ENCODE results near the gene P2RX1.

GRCh38 chr17:3887804-3888203, 28.5 kb downstream of the P2RX1 start:
- TF ChIP-seq CTCF (IDR thresholded peaks at IDR 0.05) (no peak), POLR2A (IDR thresholded peaks at IDR 0.05) (no peak)

All from esophagus squamous epithelium (tissue), 4 donors.